HG03469 (cell line): ENCODE measurements around the gene MICU1.
A peak's percentile ranks its signal among the peaks of the same experiment; 100 is the strongest.
"Not testable (repeated sequence)": the region's sequence is repeated elsewhere in the genome, so short reads cannot be mapped to it uniquely, and the experiment has no call there.

ENCODE experiments used
- ATAC-seq: cut with Tn5 transposase; IDR thresholded peaks from one replicate; pipeline ENCODE4 v1.9.1; 2021; ENCODE audit warnings: mild to moderate bottlenecking, moderate library complexity, moderate number of reproducible peaks; ENCODE audit not compliant: unreplicated experiment

MICU1 gene

GRCh38 chr10:72564596-72564995 lies 61.3 kb downstream of the MICU1 start:
- no peak for ATAC-seq

- peak; percentile 33 for ATAC-seq
Observed at GRCh38 chr10:72563327-72563932, 62.4 kb downstream of the MICU1 start.

GRCh38 chr10:72561745-72562166 lies 64.1 kb downstream of the MICU1 start:
- ATAC-seq, result no peak

- ATAC-seq, result no peak
Observed at GRCh38 chr10:72557362-72557761, 68.5 kb downstream of the MICU1 start.

DNA sequence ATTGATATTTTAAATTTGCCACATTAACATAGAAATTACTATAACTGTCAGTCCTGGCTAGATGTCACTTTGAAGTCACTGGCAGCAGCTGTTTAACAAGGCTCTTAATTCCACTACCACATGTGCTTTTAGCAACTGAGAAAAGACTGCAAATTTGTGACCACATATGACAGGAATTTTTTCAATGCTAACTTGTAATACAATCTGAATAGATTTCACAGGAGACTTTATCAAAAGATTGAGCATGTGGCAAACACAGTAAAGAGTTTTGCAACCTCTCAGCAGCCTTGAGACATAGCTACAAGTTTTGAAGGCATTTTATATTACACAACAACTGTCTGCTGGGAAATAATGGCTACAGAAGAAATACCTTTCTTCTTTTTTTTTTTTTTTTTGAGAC lies 73.0 kb downstream of the MICU1 start:
- ATAC-seq, result no peak

DNA sequence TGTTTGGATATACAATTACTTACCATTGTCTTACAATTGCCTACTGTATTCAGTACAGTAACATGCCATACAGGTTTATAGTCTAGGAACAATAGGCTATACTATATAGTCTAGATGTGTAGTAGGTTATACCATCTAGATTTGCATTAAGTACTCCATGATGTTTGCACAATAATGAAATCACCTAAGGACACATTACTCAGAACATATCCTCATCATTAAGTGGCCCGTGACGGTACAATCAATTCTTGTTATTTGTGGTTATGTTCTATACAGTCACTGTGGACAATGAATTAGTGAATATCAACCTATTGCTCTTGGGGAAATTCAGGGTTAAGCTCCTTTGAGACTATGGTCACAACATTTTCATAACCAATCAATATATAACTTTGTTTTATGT lies 75.6 kb downstream of the MICU1 start:
- ATAC-seq, result no peak

DNA sequence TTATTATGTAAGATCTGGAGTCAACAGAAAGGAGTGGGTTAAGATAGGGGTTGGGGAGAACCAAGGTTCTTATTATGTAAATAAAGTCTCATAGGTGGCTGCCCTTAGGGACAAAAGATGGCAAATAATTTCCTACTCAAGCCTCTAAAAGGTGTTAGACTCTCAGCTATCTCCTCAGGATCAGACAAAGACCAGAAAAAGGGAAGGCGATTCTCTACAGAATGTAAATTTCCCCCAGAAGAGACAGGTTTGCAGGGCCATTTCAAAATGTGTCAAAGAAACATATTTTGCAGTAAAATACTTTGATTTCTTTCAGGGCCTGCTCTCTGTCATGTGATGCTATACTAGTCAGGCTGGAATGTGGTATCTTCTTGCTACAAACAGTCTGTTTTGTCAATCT lies 80.3 kb downstream of the MICU1 start:
- ATAC-seq, result no peak

DNA sequence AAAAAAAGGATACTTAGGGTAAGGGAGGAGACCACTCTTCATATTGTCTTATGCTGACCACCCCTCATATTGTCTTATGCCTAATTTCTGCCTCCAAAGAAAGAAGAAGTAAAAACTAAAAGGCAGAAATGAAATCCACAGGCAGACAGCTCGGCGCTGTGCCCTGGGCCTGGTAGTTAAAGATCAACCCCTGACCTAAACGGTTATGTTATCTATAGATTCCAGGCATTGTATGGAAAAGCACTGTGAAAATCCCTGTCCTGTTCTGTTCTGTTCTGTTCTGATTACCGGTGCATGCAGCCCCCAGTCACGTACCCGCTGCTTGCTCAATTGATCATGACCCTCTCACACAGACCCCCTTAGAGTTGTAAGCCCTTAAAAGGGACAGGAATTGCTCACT lies 82.0 kb downstream of the MICU1 start:
- ATAC-seq, result not testable (repeated sequence)

DNA sequence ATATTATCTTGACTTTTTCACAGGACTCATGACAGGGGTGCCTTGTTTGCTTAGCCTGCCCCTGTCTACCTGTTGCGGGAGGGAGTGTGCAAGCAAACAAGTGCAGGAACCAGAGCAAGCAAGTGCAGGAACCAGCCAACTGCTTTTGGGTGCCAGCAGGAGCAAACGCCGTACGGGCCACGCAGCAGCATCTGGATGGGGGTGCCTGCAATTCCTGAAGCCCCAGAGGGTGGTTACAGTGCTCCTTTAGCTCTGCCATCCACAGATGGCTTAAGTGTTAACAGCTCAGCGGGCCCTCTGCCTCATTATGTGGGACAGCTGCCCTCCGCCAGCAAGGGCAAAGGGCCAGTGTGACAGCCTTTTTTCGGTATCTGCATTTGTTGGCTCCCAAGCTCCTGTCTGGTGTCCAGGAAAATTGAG lies 83.5 kb downstream of the MICU1 start:
- ATAC-seq, result no peak

DNA sequence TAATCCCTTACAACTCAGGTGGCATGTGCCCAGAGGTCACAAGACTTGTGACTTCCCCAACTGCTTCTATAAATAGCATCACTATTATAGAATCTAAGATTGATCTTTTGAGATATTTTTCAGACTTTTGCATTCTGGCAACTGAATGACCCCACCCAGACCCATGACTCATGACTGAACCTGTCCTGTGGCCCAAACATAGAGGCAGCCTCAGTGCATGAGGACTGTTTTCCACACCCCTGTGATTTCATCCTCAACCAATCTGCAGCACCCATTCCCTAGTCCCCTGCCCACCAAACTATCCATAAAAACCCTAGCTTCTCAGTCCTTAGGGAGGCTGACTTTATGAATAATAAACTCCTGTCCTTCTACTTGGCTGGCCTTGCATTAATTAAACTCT lies 84.5 kb downstream of the MICU1 start:
- ATAC-seq, result no peak

DNA sequence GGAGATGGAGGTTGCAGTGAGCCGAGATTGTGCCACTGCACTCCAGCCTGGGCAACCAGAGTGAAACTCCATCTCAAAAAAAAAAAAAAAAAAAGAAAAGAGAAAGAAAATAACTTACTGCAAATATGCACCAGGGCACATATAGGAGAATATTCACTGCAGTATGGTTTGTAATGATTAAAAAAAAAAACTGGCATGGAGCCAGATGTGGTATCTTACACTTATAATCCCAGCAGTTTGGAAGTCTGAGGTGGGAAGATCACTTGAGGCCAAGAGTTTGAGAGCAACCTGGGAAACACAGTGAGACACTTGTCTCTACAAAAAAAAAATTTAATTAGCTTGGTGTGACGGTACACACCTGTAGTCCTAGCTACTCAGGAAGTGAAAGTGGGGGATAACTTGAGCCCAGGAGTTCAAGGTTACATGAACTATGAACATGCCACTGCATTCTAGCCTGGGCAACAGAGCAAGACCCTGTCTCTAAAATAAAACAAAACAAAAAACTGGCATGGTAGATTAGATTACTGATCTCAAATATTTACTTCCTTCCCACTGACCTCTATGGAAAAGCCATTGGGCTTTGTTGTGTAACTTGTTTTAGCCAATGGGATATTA lies 85.6 kb downstream of the MICU1 start:
- ATAC-seq, result no peak

- ATAC-seq, result no peak
Observed at GRCh38 chr10:72539137-72539536, 86.7 kb downstream of the MICU1 start.

DNA sequence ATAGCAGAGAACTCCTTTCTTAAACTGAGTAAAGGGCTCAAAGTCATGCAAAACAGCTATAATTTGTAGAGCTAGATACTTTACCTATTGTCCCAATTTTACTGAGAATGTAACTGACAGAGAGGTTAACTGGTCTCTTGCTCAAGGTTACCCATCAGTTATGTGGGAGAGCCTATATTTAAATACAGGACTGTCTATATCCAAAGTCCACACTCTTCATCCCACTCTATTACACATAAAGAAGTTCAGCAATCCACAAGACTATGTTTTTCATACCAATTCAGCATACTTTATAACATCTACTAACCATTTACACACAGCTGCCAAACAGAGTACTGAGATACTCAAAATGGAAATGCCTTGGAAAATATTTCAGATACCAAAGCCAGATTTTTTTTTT lies 100.2 kb downstream of the MICU1 start:
- ATAC-seq, result no peak

- ATAC-seq, result no peak
Observed at GRCh38 chr10:72525277-72525676, 100.6 kb downstream of the MICU1 start.

GRCh38 chr10:72524489-72524888 lies 101.4 kb downstream of the MICU1 start:
- no peak for ATAC-seq

DNA sequence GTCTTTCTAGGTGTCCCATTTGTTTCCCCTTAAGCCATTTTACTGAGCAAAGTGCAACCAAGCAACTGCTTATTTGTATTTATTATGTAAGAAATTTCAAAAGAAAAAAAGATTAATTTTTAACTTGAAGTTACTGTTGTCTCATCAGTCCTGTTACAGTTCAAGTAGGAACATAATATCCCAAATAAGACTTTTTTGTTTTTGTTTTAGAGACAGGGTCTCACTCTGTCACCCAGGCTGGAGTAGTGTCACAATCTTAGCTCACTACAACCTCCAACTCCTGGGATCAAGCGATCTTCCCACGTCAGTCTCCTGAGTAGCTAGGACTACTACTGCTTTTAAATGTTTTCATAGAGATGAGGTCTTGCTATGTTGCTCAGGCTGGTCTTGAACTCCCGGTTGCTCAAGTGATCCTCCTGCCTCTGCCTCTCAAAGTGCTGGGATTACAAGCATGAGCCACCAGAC lies 101.9 kb downstream of the MICU1 start:
- no peak for ATAC-seq

GRCh38 chr10:72523062-72523461 lies 102.8 kb downstream of the MICU1 start:
- no peak for ATAC-seq

- ATAC-seq, result no peak
Observed at GRCh38 chr10:72517244-72517643, 108.6 kb downstream of the MICU1 start.

DNA sequence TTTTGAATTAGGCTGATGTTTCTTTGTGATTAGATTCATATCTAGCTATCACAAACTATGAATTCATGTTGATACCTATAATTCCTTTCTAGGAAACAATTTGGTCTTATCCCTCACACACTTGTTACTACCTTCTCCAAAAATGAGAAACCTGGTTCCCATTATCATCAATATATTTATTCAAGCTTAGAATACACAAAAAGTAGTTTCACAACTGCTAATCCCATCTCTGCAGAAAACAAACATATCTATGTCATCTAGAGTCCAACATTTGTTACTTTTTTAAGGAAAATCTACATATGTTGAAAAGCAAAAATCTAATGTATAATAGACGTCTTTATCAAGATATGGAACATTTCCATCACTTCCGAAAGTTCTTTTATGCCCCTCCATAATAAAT lies 110.4 kb downstream of the MICU1 start:
- no peak for ATAC-seq

GRCh38 chr10:72513910-72514309 lies 112.0 kb downstream of the MICU1 start:
- ATAC-seq, result no peak

- ATAC-seq, result no peak
Observed at GRCh38 chr10:72511459-72511858, 114.4 kb downstream of the MICU1 start.

GRCh38 chr10:72509941-72510340 lies 115.9 kb downstream of the MICU1 start:
- ATAC-seq, result no peak
